Measurements from ENCODE around the gene OSBP2.
"Not testable (repeated sequence)": the region's sequence is repeated elsewhere in the genome, so short reads cannot be mapped to it uniquely, and the experiment has no call there.

The OSBP2 gene

GRCh38 chr22:30667107-30667493 lies 27.6 kb upstream of the OSBP2 start:
- TF ChIP-seq CTCF (conservative IDR thresholded peaks at IDR 0.05; ENCODE audit: low read depth, low read length): no peak
- peak overlapping the region; percentile 79 for H3K4me3 ChIP-seq (ENCODE audit: low read length)
- DNase-seq (ENCODE audit: low read depth): no peak

GRCh38 chr22:30667494-30668385 lies 26.9 kb upstream of the OSBP2 start, which contains the start of gene DUSP18:
DUSP18 (minus strand) TSS chr22:30667875; CDS start chr22:30664003, 3,872 bp downstream.
- DNase-seq (ENCODE audit: low read depth): peak; percentile 49
- peak; percentile 45 for TF ChIP-seq CTCF (conservative IDR thresholded peaks at IDR 0.05; ENCODE audit: low read depth, low read length)
- peak within 1 kb of the TSS; percentile 79 for H3K4me3 ChIP-seq (ENCODE audit: low read length)

GRCh38 chr22:30668386-30668710 lies 26.3 kb upstream of the OSBP2 start:
- no peak for TF ChIP-seq CTCF (conservative IDR thresholded peaks at IDR 0.05; ENCODE audit: low read depth, low read length)
- H3K4me3 ChIP-seq (ENCODE audit: low read length): peak overlapping the region; percentile 79
- no peak for DNase-seq (ENCODE audit: low read depth)

GRCh38 chr22:30671071-30671470 lies 23.6 kb upstream of the OSBP2 start:
- TF ChIP-seq CTCF (conservative IDR thresholded peaks at IDR 0.05; ENCODE audit: low read depth, low read length): no peak
- no peak for DNase-seq (ENCODE audit: low read depth)

GRCh38 chr22:30673136-30673535 lies 21.5 kb upstream of the OSBP2 start:
- no peak for DNase-seq (ENCODE audit: low read depth)
- H3K4me3 ChIP-seq (ENCODE audit: low read length): no peak overlapping the region
- no peak for TF ChIP-seq CTCF (conservative IDR thresholded peaks at IDR 0.05; ENCODE audit: low read depth, low read length)

More at GRCh38 chr22:30671071-30671470, 23.6 kb upstream of the OSBP2 start:
- no peak overlapping the region for H3K4me3 ChIP-seq (ENCODE audit: low read length)

GRCh38 chr22:30674482-30674881 lies 20.2 kb upstream of the OSBP2 start:
- TF ChIP-seq CTCF (conservative IDR thresholded peaks at IDR 0.05; ENCODE audit: low read depth, low read length): no peak
- no peak for DNase-seq (ENCODE audit: low read depth)
- no peak overlapping the region for H3K4me3 ChIP-seq (ENCODE audit: low read length)

GRCh38 chr22:30675436-30675835 lies 19.2 kb upstream of the OSBP2 start:
- no peak for TF ChIP-seq CTCF (conservative IDR thresholded peaks at IDR 0.05; ENCODE audit: low read depth, low read length)
- no peak for DNase-seq (ENCODE audit: low read depth)
- H3K4me3 ChIP-seq (ENCODE audit: low read length): no peak overlapping the region

- not testable (repeated sequence) for H3K4me3 ChIP-seq (ENCODE audit: low read length); DNase-seq (ENCODE audit: low read depth)
Measured at GRCh38 chr22:30676565-30676964, 18.1 kb upstream of the OSBP2 start.

- H3K4me3 ChIP-seq (ENCODE audit: low read length); DNase-seq (ENCODE audit: low read depth): not testable (repeated sequence)
Measured at GRCh38 chr22:30679895-30680690, 14.6 kb upstream of the OSBP2 start.
